NCI-H82 (cell line): ENCODE measurements around the gene TSHZ1.

Source experiments
- DNase-seq: peaks from one replicate; lab custom pipeline; 2025; lab: John Stamatoyannopoulos, UW

TSHZ1 gene

DNA sequence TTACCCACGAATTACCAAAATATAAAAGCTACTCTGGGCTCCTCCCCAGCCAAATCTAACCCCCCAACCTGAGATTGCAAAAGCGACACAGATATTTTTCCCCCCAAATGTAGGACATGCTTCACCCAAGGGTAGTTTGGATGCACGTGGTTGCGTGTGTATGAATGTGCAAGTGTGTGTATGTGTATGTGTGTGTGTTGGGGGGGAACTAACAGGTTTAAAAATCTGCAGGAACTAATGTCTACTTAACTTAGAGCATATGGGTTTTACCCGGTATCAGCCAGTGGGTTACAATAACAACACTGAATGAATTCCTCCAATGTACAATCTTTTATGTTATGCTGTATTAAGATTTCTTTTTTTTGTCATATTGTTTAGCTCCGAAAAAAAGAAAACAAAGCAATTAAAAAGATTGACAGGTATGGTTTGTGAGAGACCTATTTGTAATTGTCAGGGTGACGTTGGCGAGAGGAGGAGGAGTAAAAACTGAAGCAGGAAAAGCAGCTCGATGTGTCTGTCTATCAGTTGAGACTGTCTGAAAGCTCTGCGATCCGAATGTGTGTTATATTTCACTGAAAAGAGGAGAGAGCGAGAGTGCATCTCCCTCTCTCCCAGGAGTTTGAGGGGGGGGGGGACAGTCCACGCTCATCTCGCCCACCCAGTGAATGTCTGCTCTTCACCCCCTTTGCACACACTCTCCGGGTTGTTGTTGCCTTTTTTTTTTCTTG is at the start of gene TSHZ1:
Gene TSHZ1 (plus strand): TSS at position 524 of the 728 bp plus-strand sequence. CDS start 1,080 bp downstream, outside the sequence.
- peak; percentile 62 for DNase-seq

- no peak for DNase-seq
Measured at GRCh38 chr18:75161256-75162028, 49.2 kb upstream of the TSHZ1 start.

DNA sequence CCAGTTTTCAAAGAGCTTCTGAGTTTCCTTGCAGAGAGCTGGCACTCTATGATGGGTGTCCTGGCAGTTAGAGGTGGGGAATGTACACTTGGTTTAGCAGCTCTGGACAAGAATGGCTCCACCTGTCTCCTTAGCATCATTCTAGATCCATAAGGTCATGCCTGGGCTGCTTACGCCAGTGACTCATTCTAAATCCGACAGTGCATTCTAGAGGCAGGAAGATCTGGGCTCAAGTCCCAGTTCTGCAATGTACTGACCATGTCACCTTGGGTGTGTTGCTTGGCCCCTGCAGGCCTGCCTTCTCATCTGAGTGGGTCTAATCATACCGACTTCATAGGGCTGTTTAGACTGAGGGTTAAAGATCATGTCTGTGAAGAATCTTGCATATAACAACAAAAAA is 48.1 kb upstream of the TSHZ1 start:
- no peak for DNase-seq

DNA sequence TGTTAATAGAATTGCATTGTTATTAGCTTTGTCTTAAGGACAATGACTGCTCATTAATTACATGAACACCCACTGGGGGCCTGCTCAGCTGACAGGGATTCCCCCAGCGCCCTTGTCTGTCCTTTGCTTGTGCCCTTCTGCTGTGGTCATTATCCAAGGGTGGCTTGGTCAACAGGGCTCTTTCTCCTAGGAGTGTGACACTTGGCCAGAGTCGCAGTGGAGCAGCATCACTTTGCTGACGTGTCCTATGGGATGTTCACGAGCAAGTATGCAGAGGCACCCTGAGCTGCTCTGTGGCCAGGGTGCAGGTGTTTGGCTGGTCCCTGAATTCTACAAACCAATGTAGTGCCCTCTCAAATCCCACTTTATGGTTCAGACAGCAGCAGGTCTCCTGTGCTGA is 47.6 kb upstream of the TSHZ1 start:
- no peak for DNase-seq

GRCh38 chr18:75163736-75164135 is 46.9 kb upstream of the TSHZ1 start:
- DNase-seq, result no peak

DNA sequence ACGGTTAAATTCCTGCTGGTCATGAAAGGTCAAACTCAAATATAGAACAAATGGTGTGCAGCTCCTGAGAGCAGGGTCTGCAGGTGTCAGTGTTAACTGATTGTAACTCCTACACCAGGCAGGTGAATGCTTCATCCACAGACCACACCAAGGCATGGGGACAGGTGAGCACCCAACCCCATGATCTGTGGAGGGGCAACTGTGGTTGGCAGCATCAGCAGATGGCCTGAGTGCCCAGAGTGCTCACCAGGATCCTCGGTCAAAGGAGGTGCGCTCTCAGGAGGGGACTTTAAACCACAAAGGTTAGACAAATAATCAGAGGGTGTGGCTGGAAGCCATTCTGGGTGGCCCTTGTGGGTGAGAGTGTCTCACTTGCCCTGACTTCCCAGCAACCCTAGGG is 46.1 kb upstream of the TSHZ1 start:
- no peak for DNase-seq

GRCh38 chr18:75165926-75166325 is 44.7 kb upstream of the TSHZ1 start:
- no peak for DNase-seq

- no peak for DNase-seq
Measured at GRCh38 chr18:75167137-75167536, 43.5 kb upstream of the TSHZ1 start.

- DNase-seq, result peak; percentile 10
Measured at GRCh38 chr18:75167759-75168618, 42.6 kb upstream of the TSHZ1 start.

GRCh38 chr18:75168619-75169018 is 42.0 kb upstream of the TSHZ1 start:
- DNase-seq, result peak; percentile 71

DNA sequence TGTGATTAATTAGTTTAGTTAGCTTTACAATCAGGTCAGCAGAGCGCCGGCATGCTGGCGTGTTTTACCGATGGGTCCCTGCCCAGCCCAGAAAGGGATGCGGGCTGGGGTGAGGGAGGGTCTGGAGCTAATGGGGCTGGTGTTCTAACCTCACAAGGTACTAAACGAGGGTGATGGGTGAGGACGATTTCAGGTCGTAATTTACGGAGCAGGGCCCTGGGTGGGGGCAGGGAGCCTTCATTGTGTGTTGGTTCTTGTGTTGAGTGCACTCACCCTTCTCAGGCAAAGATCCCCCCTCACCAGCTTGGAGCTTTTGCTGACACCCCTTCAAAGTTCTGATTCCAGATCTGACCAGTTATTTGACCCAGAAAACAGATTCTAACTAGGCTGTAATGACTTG is 41.2 kb upstream of the TSHZ1 start:
- peak; percentile 5 for DNase-seq

DNA sequence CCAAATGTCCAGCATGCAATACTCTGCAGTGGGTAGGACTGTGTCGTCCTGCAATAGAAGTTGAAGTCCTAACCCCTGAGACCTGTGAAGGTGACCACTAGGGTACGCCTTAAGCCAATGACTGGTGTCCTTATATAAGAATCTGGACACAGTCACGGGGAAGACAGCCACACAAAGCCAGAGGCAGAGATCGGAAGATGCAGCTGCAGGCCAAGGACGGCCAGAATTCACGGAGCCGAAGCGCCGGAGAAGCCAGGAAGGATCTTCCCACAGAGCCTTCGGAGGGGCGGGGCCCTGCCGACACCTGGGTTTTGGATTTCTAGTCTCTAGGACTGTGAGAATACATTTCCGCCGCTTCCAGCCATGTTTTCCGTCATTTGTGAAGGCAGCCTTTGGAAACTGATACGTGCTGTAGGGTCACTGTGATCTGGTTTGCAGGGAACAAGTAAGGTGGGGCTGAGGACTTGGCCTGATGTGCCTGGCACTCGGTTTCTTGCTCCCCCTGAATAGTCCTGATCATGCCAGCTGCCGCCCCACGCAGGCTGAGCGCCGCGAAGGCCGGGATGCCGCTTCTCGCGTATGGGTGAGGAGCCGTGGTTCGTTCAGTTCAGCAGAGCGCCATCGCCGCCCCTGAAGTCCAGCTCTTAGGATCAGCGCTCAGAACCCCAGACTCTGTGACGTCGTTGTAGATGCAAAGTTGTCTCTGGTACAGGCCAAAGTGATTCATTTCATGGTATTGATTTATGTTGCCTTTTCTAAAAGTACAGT is 40.4 kb upstream of the TSHZ1 start:
- DNase-seq, result no peak

DNA sequence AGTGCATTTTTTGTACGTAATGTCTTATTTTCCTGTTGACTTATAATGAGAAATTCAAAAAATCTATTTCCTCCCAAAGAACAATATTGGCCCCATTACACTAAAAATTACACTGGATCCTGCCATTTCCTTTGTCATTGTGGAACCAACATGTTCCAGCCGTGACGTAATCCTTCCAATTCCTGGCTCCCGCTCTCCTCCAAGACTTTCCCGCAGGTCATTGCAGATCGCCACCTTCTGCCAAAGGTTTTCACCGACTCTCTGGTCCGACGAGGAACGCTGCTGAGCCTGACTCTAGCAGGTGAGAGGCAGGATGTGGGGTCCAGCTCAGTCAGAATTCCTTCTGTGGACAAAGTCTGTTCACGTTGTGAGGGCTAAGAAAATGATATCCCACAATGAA is 39.7 kb upstream of the TSHZ1 start:
- no peak for DNase-seq

GRCh38 chr18:75172299-75173124 is 38.1 kb upstream of the TSHZ1 start:
- no peak for DNase-seq

DNA sequence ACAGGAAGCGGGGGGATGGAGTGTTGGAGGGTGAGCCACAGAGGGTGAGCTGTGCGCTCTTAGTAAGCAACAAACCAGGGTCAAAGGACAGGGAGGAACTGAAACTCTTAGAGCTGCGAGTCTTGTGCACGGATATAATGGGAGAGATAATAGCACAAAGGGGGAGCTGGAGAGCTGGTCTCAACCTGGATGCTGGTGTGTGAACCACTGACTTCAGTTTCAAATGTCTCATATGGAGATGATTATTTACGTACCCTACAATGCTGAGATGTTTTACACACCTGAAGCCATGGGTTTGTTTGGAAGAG is 37.5 kb upstream of the TSHZ1 start:
- DNase-seq, result peak; percentile 1

DNA sequence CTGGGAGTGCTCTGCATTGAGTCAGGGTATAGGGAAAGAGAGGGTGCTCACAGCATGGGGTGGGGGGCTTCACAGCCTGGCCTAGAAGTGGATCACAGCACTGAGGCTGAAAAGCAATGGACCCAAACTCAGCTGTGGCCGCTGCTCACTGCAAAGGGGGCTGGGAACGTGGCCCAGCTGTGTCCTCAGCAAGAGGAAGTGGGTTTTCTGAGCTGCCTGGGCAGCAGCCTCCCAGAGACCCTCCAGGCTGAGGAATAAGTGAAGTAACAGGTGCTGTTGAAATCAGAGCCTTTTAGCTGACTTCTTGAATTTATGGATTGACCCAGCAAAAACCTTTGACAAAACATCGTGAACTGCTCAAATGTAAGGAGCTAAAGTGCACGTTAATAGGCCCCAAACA is 36.9 kb upstream of the TSHZ1 start:
- no peak for DNase-seq

DNA sequence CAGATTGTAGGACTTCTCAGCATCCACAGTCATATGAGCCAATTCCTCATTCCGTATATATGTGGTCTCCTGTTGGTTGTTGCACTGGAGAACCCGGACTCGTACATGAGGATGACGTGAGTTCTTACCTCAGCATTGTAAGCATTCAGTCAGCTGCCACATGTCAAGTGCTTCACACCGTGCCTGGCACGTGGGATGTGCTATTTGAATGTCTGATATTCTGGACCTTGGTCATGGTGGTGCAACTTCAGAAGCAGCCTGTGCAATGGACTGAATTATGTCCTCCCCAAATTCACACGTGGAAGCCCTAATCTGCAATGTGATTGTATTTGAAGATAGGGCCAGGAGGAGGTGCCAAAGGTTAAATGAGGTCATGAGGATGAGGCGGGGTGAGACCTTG is 33.7 kb upstream of the TSHZ1 start:
- no peak for DNase-seq

DNA sequence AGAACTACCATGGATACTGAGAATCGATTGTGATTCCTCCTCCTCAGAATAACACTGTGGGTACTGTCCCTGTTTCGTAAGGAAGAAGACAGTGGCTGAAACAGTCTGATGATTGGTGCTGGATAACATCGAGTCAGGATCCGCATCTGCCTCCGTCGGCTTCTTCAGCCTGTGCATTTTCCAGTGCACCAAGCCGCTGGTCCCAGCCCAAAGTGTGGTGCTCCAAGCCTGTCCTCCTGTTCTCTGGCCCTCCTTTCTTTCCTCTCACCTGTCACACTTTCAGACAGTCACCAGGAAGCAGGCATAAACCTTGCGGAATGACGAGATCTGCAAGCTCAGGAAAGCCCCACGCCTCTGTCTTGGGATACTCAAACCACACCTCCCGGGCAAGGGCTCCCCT is 32.2 kb upstream of the TSHZ1 start:
- DNase-seq, result no peak

DNA sequence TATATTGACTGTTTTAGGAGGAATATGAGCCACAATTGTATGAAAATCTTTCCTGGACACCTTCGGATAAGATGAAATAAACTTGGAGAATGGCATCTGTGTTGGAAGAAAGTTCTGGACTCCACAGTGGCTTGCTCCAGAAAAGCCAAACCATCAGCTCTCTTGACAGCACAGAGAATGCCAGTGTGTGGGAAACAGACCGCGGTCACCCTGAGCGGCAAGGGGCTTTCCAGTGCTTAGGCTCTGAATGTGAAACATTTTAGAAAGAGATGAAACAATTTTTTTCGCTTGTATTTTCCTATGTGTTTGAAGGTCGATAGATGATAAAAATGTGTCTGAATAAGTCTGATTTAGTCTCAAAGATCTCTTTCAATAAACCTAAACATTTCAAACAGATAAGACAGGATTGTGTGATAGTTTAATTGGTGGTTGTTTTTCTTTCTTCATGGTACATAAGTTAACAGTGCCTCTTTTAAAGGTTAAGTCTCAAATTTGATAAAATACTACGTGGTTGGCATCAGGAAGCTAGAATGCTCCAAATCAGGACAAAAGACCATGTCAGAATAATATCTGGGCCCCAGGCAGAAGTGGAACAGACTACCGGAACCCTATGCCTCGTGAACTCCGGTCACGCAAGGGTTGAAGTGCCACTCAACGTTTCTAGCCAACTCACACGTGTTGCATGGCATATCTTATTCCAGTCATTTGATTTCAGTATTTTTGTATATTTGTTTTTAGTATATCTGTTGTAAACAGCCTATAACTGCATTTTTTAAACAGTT is 30.6 kb upstream of the TSHZ1 start:
- no peak for DNase-seq

GRCh38 chr18:75183524-75183923 is 27.1 kb upstream of the TSHZ1 start:
- DNase-seq, result no peak
